Activated CD4-positive, alpha-beta T cell treated with anti-CD3 and anti-CD28 coated beads, Interleukin-2, Interleukin-6, amounts not matched to agents 100 ng/mL and 50 ng/mL, durations not matched to agents 16 hours and 8 hours (primary cell): ENCODE measurements around the gene FTSJ1.

Source experiments
- DNase-seq: peaks from one replicate; pipeline ENCODE4 v3.0.0-alpha.2; 2020

Gene FTSJ1

GRCh38 chrX:48530736-48531135 lies 54.7 kb downstream of the FTSJ1 start:
- DNase-seq = no peak

- peak; percentile 38 for DNase-seq
Observed at GRCh38 chrX:48531358-48531959, 55.5 kb downstream of the FTSJ1 start.

- DNase-seq = no peak
Observed at GRCh38 chrX:48532161-48532560, 56.2 kb downstream of the FTSJ1 start.

GRCh38 chrX:48533165-48533564 lies 57.2 kb downstream of the FTSJ1 start:
- no peak for DNase-seq
